Skeletal muscle cell (primary cell): ENCODE results near the gene HSD17B11.
"Not testable (repeated sequence)": the region's sequence is repeated elsewhere in the genome, so short reads cannot be mapped to it uniquely, and the experiment has no call there.

Source experiments
- DNase-seq: peaks from one replicate; pipeline ENCODE4 v3.0.0-alpha.2; 2010; ENCODE audit warnings: low read depth
- H3K4me3 ChIP-seq: 2 replicates; pipeline ENCODE4 v1.5.1; 2011; ENCODE audit warnings: low read depth, mild to moderate bottlenecking, control low read depth, low read length, moderate library complexity

HSD17B11 gene

DNA sequence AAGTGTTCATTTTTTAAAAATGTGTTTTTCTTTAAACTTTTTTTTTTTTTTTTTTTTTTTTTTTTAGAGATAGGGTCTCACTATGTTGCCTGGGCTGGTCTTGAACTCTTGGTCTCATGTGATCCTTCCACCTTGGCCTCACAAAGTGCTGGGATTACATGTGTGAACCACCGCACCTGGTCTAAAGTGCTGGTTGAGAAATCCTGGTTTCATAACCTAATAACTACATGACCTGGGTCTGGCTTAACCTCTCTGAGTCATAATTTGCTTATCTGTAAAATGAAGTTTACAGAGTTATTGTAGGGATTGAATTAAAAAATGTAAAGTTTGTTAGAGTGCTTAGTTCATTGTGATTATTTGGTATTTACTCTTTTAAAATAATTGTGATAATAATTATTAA, 73.5 kb downstream of the HSD17B11 start:
- no peak overlapping the region for H3K4me3 ChIP-seq
- no peak for DNase-seq

GRCh38 chr4:87316961-87317360, 74.0 kb downstream of the HSD17B11 start:
- no peak for DNase-seq

GRCh38 chr4:87315000-87315399, 76.0 kb downstream of the HSD17B11 start:
- H3K4me3 ChIP-seq, DNase-seq: not testable (repeated sequence)

More at GRCh38 chr4:87316961-87317360, 74.0 kb downstream of the HSD17B11 start:
- no peak overlapping the region for H3K4me3 ChIP-seq

- no peak for DNase-seq
- H3K4me3 ChIP-seq: no peak overlapping the region
Measured at GRCh38 chr4:87313756-87314155, 77.2 kb downstream of the HSD17B11 start.

GRCh38 chr4:87311684-87312083, 79.3 kb downstream of the HSD17B11 start:
- DNase-seq: no peak
- no peak overlapping the region for H3K4me3 ChIP-seq

DNA sequence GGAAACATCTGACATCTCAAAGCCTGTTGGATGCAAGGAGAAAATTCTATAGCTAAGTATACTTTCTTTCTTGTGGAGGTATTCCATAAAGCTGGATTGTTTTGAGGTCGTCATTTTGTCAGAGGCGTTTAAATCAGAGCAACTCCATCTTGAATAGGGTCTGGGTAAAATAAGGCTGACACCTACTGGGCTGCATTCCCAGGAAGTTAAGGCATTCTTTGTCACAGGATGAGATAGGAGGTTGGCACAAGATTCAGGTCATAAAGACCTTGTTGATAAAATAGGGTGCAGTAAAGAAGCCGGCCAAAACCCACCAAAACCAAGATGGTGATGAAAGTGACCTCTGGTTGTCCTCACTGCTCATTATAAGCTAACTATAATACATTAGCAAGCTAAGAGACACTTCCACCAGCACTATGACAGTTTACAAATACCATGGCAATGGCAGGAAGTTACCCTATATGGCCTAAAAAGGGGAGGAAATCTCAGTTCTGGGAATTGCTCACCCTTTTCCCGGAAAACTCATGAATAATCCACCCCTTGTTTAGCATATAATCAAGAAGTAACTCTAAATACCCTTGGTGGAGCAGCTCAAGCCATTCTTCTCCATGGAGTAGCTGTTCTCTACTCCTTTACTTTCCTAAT, 80.2 kb downstream of the HSD17B11 start:
- no peak for DNase-seq
- no peak overlapping the region for H3K4me3 ChIP-seq

DNA sequence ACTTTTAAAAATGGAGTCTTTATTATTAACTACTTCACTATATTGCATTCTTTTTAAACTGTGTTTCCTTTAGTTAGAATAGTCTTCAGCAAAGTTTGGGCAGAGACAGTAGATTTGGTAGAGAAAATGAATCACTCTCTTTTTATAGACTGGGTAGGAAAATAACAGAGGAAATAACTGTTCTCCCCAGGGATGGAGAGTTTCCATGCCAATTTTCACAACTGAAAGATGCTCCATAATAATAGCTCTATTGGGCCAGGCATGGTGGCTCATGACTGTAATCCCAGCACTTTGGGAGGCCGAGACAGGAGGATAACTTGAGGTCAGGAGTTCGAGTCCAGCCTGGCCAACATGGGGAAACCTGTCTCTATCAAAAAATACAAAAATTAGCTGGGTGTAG, 81.4 kb downstream of the HSD17B11 start:
- H3K4me3 ChIP-seq: no peak overlapping the region
- DNase-seq: peak; percentile 32

- no peak overlapping the region for H3K4me3 ChIP-seq
- no peak for DNase-seq
Measured at GRCh38 chr4:87306056-87306455, 84.9 kb downstream of the HSD17B11 start.

DNA sequence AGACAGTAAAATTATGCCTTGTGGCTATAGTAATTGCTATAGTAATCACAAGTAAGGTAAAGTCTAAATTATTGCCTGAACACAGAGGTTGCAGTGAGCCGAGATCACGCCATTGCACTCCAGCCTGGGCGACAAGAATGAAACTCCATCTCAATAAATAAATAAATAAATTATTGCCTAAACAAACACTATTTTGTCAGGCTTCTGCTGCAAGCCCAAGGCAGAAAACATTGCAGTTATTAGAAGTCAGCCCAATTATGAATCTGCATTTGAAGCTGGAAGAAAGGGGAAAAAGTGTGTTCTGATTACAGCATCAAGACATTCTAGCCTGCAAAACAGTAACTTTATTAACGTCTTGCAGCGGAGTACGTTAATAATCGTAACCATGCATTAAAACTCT, 85.4 kb downstream of the HSD17B11 start:
- H3K4me3 ChIP-seq: no peak overlapping the region
- no peak for DNase-seq

DNA sequence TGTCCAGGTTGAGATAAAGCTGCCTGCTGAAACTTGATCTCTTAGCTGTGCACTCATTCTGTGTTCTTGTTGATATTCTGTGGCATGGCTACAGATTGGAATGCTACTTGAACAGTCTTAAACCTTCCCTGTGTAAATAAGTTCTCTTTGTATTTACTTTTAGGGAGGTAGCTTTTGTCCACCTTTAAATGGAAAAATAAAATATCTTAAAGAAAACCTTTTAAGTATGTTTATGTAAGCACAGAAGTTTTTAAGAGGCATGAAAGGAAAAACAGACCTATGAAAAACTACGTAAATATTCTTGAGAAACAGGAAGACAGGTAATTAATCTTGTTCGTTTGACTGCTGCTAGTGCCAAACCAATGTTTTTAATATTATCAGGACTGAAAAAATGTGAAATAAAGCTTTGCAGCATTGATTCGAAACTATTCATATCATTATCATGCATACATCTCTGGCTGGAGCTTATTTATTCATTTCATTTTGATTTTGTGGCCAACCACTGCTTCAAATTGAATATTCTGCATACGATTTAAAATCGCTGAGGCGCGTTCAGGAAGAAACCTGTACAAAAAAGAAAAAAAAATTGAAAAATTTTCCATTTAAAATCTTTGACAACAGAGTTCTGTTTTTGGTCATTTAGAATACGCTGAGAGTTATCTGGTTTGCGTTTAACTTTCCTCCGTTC, 86.1 kb downstream of the HSD17B11 start:
- DNase-seq: no peak
- H3K4me3 ChIP-seq: no peak overlapping the region

DNA sequence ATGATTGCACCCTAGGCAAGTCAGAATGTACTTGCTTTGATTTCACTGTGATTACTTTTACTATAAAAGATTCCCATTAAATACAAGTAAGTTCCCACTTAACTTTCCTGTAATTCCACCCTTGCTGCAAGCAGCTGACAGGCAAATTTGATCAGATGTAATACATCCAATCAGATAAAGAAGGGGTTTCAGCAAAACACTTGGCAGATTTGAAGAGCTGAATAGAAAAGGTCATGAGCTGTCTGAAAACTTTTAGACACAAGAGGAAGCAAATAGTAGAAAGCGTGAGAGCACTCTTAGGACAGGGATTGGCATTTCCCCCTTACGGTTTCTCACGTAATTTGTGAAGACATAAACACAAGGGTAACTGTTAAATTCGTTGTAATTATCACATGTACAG, 91.1 kb downstream of the HSD17B11 start:
- no peak overlapping the region for H3K4me3 ChIP-seq
- DNase-seq: no peak

- DNase-seq: no peak
- H3K4me3 ChIP-seq: no peak overlapping the region
Measured at GRCh38 chr4:87298362-87298761, 92.6 kb downstream of the HSD17B11 start.

DNA sequence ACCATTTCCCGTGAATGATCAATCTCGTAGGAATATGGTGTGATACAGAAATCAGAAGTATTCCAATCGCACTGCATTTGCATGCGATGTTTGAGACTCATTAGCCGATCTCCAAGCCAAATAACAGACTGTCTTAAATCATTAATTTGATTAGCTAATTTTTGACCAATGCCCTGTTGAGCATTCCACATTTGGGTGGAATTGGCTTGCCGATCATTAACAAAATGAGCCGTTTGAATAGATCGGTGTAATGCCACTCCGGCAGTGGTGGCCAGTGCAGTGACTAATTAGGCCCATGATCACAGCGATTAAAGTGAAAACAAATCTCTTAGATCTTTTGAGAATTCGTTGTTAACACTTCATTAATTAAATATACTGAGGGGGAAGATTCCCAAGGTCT, 96.1 kb downstream of the HSD17B11 start:
- DNase-seq, H3K4me3 ChIP-seq: not testable (repeated sequence)

DNA sequence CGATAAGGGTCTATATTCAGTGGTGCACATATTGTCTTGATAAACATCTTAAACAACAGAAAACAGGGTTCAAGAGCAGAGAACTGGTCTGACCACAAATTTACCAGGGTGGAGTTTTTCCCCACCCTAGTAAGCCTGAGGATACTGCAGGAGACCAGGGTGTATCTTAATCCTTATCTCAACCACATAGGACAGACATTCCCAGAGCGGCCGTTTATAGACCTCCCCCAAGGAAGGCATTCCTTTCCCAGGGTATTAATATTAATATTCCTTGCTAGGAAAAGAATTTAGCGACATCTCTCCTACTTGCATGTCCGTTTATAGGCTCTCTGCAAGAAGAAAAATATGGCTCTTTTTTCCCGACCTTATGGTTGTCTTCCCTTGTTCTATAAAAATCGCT, 97.1 kb downstream of the HSD17B11 start:
- not testable (repeated sequence) for H3K4me3 ChIP-seq, DNase-seq

DNA sequence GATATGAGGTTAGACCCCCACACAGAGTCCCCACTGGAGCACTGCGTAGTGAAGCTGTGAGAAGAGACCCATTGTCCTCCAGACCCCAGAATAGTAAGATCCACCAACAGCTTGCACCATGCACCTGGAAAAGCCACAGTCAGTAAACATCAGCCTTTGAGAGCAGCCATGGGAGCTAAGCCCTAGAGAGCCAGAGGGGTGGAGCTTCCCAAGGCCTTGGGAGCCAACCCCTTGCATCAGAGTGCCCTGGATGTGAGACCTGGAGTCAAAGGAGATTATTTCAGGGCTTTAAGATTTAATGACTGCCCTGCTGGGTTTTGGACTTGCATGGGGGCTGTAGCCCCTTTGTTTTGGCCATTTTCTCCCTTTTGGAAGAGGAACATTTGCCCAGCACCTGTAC, 104.0 kb downstream of the HSD17B11 start:
- H3K4me3 ChIP-seq: no peak overlapping the region
- no peak for DNase-seq
